Endothelial cell of umbilical vein (primary cell): Measurements from ENCODE around the gene BRAP. TPM values are rescaled to one million over a fixed set of nuclear protein-coding genes. Genes with fewer than 3 reads are reported as not detected.

Experiments used
- BruUV-seq: library from RNA; stranded (reverse); fragments of 400-500 nt; replicated peaks from 2 replicates; lab custom pipeline; 2021; lab: Mats Ljungman, UMichigan
- CTCF ChIA-PET: fragments of 300-600, 350-600 bp; sonication (Branson Sonifier 250); formaldehyde crosslinking; loops from one replicate; lab custom pipeline; 2021; ENCODE audit warnings: antibody characterized with exemption, inconsistent platforms; lab: Charles Lee
- POLR2A ChIA-PET: fragments of 300-600, 350-600 bp; sonication (Branson Sonifier 250); formaldehyde crosslinking; loops from one replicate; lab custom pipeline; 2021; ENCODE audit warnings: antibody characterized with exemption, inconsistent platforms; lab: Charles Lee
- DNase-seq: peaks from one replicate; pipeline ENCODE4 v3.0.0-alpha.2; 2011; ENCODE audit warnings: low read depth, low spot score
- FAIRE-seq: peaks from 2 replicates; lab custom pipeline; 2011; peaks lifted over from hg19 to GRCh38; lab: Jason Lieb, UNC
- H2AFZ ChIP-seq: 2 replicates; pipeline ENCODE4 v1.6.0; 2012; ENCODE audit warnings: low read depth, low read length, control low read depth, inconsistent platforms
- H3K27ac ChIP-seq: 2 replicates; pipeline ENCODE4 v1.5.1; 2011; ENCODE audit warnings: low read depth, mild to moderate bottlenecking, control low read depth, low read length, moderate library complexity; ENCODE audit not compliant: insufficient read depth
- H3K27me3 ChIP-seq, 2 experiments: 2 replicates each; pipeline versions ENCODE4 v1.6.0 to v1.6.1; 2011; ENCODE audit warnings: low read length in 2 of 2, mixed read lengths in 1 of 2; ENCODE audit not compliant: control insufficient read depth in 2 of 2, insufficient read depth in 2 of 2
- H3K36me3 ChIP-seq, 2 experiments: 2 replicates in 1 of 2; 3 replicates in 1 of 2; pipeline ENCODE4 v1.5.1; 2011; ENCODE audit warnings: low read length in 2 of 2, mild to moderate bottlenecking in 1 of 2, moderate library complexity in 1 of 2; ENCODE audit not compliant: control insufficient read depth in 2 of 2, insufficient read depth in 2 of 2; ENCODE audit errors: extremely low read depth in 1 of 2
- H3K4me1 ChIP-seq: 3 replicates; pipeline ENCODE4 v1.5.1; 2011; ENCODE audit warnings: mild to moderate bottlenecking, low read length; ENCODE audit not compliant: control insufficient read depth, insufficient read depth; ENCODE audit errors: extremely low read depth
- H3K4me2 ChIP-seq: 2 replicates; pipeline ENCODE4 v1.6.1; 2011; ENCODE audit warnings: low read length, control low read depth, mixed read lengths; ENCODE audit not compliant: insufficient read depth
- H3K4me3 ChIP-seq, 3 experiments: fragments of 200-600 bp in 1 of 3; sonication (generic), shearing (Covaris generic) in 1 of 3; replicated peaks in 1 of 3; 2 replicates each; pipeline ENCODE4 v1.5.1; 2011 to 2016; ENCODE audit warnings: control low read depth in 3 of 3, low read length in 3 of 3, mild to moderate bottlenecking in 2 of 3, inconsistent platforms in 1 of 3, low read depth in 1 of 3, moderate library complexity in 1 of 3; ENCODE audit not compliant: insufficient read depth in 1 of 3
- H3K79me2 ChIP-seq: 2 replicates; pipeline ENCODE4 v1.6.0; 2012; ENCODE audit warnings: low read length, inconsistent platforms; ENCODE audit not compliant: control insufficient read depth, insufficient read depth
- H3K9ac ChIP-seq: replicated peaks from 2 replicates; pipeline ENCODE3; 2011; ENCODE audit warnings: low read length, control low read depth; ENCODE audit not compliant: insufficient read depth; ENCODE audit errors: extremely low read depth
- H3K9me1 ChIP-seq: replicated peaks from 3 replicates; pipeline ENCODE4 v1.6.0; 2011; ENCODE audit warnings: mild to moderate bottlenecking, low read length; ENCODE audit not compliant: control insufficient read depth, insufficient read depth; ENCODE audit errors: extremely low read depth
- H3K9me3 ChIP-seq: replicated peaks from 2 replicates; pipeline ENCODE4 v1.5.1; 2012; ENCODE audit warnings: low read length, inconsistent platforms; ENCODE audit not compliant: control insufficient read depth, insufficient read depth
- H4K20me1 ChIP-seq: replicated peaks from 2 replicates; pipeline ENCODE3; 2011; ENCODE audit warnings: mild to moderate bottlenecking, low read length; ENCODE audit not compliant: control insufficient read depth, insufficient read depth; ENCODE audit errors: extremely low read depth
- CTCF ChIP-seq, 2 donors: IDR thresholded peaks; 1 replicate in 1 of 2; 2 replicates in 1 of 2; pipeline ENCODE4 v1.5.1; 2011; ENCODE audit warnings: low read length in 2 of 2, mild to moderate bottlenecking in 2 of 2, moderate library complexity in 2 of 2, control low read depth in 1 of 2, inconsistent platforms in 1 of 2, low read depth in 1 of 2; ENCODE audit not compliant: insufficient read depth in 1 of 2; ENCODE audit errors: extremely low read depth in 1 of 2
- EZH2 ChIP-seq: IDR thresholded peaks from 2 replicates; pipeline ENCODE4 v1.6.1; 2012; ENCODE audit warnings: borderline replicate concordance, low read depth, mild to moderate bottlenecking, moderate library complexity, low read length, inconsistent platforms; ENCODE audit not compliant: severe bottlenecking
- FOS ChIP-seq: IDR thresholded peaks from 2 replicates; pipeline ENCODE4 v1.6.1; 2011; ENCODE audit warnings: mild to moderate bottlenecking, low read length, moderate library complexity, borderline replicate concordance; ENCODE audit not compliant: insufficient read depth
- GATA2 ChIP-seq: IDR thresholded peaks from 2 replicates; pipeline ENCODE4 v1.7.0; 2011; ENCODE audit warnings: low read depth, mild to moderate bottlenecking, moderate library complexity, mixed read lengths, low read length; ENCODE audit not compliant: insufficient read length, insufficient read depth
- JUN ChIP-seq: IDR thresholded peaks from 2 replicates; pipeline ENCODE4 v1.6.1; 2011; ENCODE audit warnings: borderline replicate concordance, low read depth; ENCODE audit not compliant: insufficient read length, insufficient read depth
- MYC ChIP-seq: IDR thresholded peaks from one replicate; pipeline ENCODE4 v1.6.1; 2011; ENCODE audit warnings: mild to moderate bottlenecking, low read depth, low read length
- POLR2A ChIP-seq: IDR thresholded peaks from 2 replicates; pipeline ENCODE4 v1.6.1; 2012; ENCODE audit warnings: low read depth, mild to moderate bottlenecking, control low read depth, low read length
- POLR2AphosphoS5 ChIP-seq: IDR thresholded peaks from 2 replicates; pipeline ENCODE4 v1.6.1; 2012; ENCODE audit warnings: low read depth, mild to moderate bottlenecking, control low read depth, low read length, moderate library complexity; ENCODE audit not compliant: insufficient read depth
- dilution Hi-C: fragments of 300-500 bp; cut with MboI; formaldehyde crosslinking; loops from one replicate; pipeline ENCODE4 v1.15.0; 2019; ENCODE audit warnings: low sequenced_read_pairs; ENCODE audit not compliant: extremely low pct_ligation_motif_present
- intact Hi-C: fragments of 100-400 bp; cut with micrococcal nuclease; formaldehyde crosslinking; loops from one replicate; pipeline ENCODE4 v1.10.0; 2022
- polyA plus RNA-seq, 4 experiments: library from polyadenylated mRNA; depleted of rRNA in 3 of 4; stranded (reverse) in 3 of 4; unstranded in 1 of 4; fragments of >200 nt; gene quantifications; 2 replicates each; pipeline versions ENCODE4 v1.2.1 to v1.2.3, GENCODE V29; 2011 to 2012; ENCODE audit warnings: missing spikeins in 1 of 4
- total RNA-seq: library from RNA; stranded (reverse); gene quantifications from 2 replicates; pipeline ENCODE4 v1.2.3, GENCODE V29; 2021
- TF ChIP-seq, protein P1 (sequence below): IDR thresholded peaks from 2 replicates; pipeline ENCODE4 v1.6.1; 2011; ENCODE audit not compliant: insufficient read depth, insufficient read length

BRAP gene
- total and polyA plus RNA-seq, 2 donors (not counting 3 experiments of a cell fraction or from before 2014, with no cell fraction given) = 14.4 to 16.5 TPM

DNA sequence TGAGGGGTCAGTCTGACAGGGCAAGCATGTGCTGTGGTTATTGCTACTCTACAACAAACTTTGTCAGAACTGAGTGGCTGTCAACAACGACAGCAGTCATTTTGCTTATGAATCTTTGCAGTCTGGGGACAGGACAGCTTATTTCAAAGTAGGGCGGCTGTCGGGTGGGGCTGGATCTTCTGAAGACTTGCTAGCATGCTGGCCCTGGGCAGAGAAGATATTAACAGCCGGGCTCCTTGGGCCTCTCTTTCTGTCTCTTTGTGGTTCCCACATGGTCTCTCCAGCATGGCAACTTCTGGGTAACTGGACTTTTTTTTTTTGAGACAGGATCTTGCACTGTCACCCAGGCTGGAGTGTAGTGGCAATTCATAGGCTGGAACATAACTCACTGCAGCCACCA is 47.0 kb upstream of the BRAP start:
- BruUV-seq = no TSS peak

More for the DNA sequence above, 47.0 kb upstream of the BRAP start:
- no peaks in the 10 kb centered on the region for H3K27me3 ChIP-seq
- intact Hi-C loops (no loop called here), dilution Hi-C loops (no loop called here)
- H3K4me1 ChIP-seq = no peaks in the 10 kb centered on the region
- H3K36me3 ChIP-seq = peaks cover 0 to 2% of the 10 kb centered on the region in 2 experiments
- ChIA-PET POLR2A (no interaction called here), CTCF (no interaction called here)
- H3K9me1 ChIP-seq = no peaks in the 10 kb centered on the region
- FAIRE-seq (no peak), DNase-seq (no peak)
- TF ChIP-seq MYC (no peak), FOS (no peak), EZH2 (no peak), JUN (no peak), POLR2AphosphoS5 (no peak), GATA2 (no peak), CTCF (IDR thresholded peaks at IDR 0.05; ENCODE audit: extremely low read depth in 1 of 2, insufficient read depth in 1 of 2, low read depth in 1 of 2, low read length in 2 of 2) (no peak), POLR2A (no peak)
- TF ChIP-seq, protein P1, sequence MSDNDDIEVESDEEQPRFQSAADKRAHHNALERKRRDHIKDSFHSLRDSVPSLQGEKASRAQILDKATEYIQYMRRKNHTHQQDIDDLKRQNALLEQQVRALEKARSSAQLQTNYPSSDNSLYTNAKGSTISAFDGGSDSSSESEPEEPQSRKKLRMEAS = no peak
- no peak overlapping the region for H3K4me3 ChIP-seq
- H3K79me2 ChIP-seq = no peaks in the 10 kb centered on the region
- no peaks in the 10 kb centered on the region for H3K9me3 ChIP-seq
- no peak overlapping the region for H2AFZ ChIP-seq
- H4K20me1 ChIP-seq = no peaks in the 10 kb centered on the region
- H3K4me2 ChIP-seq = no peak overlapping the region
- no peak overlapping the region for H3K27ac ChIP-seq
- no peak overlapping the region for H3K9ac ChIP-seq
